Measurements from ENCODE around the gene ZNF862. TPM values are rescaled to one million over a fixed set of nuclear protein-coding genes. Genes with fewer than 3 reads are reported as not detected.

ZNF862 gene
- polyA plus RNA-seq, 1 of the 3 experiments (the other 2 are of a cell fraction): 17.3 TPM

DNA sequence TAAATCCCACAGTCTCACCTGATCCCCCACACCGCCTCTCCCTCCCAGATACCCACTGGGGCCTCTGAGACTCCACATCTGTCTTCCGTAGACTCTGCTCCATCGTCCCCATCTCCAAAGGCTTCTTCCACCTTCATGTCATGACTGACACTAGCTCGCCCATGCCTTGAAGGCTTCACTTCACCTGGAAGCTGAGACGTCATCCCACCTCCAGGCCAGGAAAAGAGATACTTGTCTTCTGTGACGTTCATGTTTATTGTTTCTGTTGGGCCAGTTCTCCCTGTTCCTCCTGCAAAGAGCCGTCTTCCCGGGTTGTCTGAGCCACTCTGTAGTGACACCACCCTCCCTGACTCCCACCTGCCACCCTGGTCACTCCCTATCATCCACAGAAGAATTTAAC, 3.6 kb upstream of the ZNF862 start (continued):
- TF ChIP-seq, protein P1, sequence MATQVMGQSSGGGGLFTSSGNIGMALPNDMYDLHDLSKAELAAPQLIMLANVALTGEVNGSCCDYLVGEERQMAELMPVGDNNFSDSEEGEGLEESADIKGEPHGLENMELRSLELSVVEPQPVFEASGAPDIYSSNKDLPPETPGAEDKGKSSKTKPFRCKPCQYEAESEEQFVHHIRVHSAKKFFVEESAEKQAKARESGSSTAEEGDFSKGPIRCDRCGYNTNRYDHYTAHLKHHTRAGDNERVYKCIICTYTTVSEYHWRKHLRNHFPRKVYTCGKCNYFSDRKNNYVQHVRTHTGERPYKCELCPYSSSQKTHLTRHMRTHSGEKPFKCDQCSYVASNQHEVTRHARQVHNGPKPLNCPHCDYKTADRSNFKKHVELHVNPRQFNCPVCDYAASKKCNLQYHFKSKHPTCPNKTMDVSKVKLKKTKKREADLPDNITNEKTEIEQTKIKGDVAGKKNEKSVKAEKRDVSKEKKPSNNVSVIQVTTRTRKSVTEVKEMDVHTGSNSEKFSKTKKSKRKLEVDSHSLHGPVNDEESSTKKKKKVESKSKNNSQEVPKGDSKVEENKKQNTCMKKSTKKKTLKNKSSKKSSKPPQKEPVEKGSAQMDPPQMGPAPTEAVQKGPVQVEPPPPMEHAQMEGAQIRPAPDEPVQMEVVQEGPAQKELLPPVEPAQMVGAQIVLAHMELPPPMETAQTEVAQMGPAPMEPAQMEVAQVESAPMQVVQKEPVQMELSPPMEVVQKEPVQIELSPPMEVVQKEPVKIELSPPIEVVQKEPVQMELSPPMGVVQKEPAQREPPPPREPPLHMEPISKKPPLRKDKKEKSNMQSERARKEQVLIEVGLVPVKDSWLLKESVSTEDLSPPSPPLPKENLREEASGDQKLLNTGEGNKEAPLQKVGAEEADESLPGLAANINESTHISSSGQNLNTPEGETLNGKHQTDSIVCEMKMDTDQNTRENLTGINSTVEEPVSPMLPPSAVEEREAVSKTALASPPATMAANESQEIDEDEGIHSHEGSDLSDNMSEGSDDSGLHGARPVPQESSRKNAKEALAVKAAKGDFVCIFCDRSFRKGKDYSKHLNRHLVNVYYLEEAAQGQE (IDR thresholded peaks at IDR 0.05; ENCODE audit: low read depth, low read length): no peak
- TF ChIP-seq MEF2A (IDR thresholded peaks at IDR 0.05; ENCODE audit: borderline replicate concordance, low read depth) (no peak), JUND (IDR thresholded peaks at IDR 0.05) (no peak), NFIC (IDR thresholded peaks at IDR 0.05; ENCODE audit: borderline replicate concordance) (no peak), RXRA (IDR thresholded peaks at IDR 0.05; ENCODE audit: borderline replicate concordance, low read depth) (no peak), MXI1 (IDR thresholded peaks at IDR 0.05; ENCODE audit: low read depth, low read length) (no peak), NRF1 (IDR thresholded peaks at IDR 0.05; ENCODE audit: low read depth, low read length) (no peak)
- TF ChIP-seq, protein P2, sequence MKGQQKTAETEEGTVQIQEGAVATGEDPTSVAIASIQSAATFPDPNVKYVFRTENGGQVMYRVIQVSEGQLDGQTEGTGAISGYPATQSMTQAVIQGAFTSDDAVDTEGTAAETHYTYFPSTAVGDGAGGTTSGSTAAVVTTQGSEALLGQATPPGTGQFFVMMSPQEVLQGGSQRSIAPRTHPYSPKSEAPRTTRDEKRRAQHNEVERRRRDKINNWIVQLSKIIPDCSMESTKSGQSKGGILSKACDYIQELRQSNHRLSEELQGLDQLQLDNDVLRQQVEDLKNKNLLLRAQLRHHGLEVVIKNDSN (IDR thresholded peaks at IDR 0.05; ENCODE audit: borderline replicate concordance, low read depth): no peak
- TF ChIP-seq, protein P3, sequence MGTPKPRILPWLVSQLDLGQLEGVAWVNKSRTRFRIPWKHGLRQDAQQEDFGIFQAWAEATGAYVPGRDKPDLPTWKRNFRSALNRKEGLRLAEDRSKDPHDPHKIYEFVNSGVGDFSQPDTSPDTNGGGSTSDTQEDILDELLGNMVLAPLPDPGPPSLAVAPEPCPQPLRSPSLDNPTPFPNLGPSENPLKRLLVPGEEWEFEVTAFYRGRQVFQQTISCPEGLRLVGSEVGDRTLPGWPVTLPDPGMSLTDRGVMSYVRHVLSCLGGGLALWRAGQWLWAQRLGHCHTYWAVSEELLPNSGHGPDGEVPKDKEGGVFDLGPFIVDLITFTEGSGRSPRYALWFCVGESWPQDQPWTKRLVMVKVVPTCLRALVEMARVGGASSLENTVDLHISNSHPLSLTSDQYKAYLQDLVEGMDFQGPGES (IDR thresholded peaks at IDR 0.05; ENCODE audit: low read depth, low read length): no peak

DNA sequence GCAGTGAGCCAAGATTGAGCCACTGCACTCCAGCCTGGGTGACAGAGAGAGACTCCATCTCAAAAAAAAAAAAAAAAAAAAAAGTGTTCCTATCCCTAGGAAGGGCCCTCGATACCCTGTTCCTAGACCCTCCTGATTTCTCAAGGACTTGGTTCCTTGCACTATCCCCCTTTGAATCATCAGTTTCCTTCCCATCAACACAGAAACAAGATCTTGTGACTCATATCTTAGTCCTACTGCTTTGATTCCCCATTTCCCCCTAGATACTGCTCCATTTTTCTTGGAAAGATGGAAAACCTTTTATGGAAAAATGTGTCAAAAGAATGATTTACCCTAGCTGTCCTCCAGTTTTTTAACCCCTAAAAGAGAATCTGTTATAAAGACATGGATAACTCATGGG, 1.7 kb upstream of the ZNF862 start:
- TF ChIP-seq EZH2phosphoT487 (IDR thresholded peaks at IDR 0.05; ENCODE audit: borderline replicate concordance, low read depth): no peak
- no peak for TF ChIP-seq TCF12 (IDR thresholded peaks at IDR 0.05)
- TF ChIP-seq, protein P2 (IDR thresholded peaks at IDR 0.05; ENCODE audit: borderline replicate concordance, low read depth): no peak
- no peak for TF ChIP-seq NRF1 (IDR thresholded peaks at IDR 0.05; ENCODE audit: low read depth, low read length)
- no peak for TF ChIP-seq SIN3A (IDR thresholded peaks at IDR 0.05; ENCODE audit: borderline replicate concordance, low read depth, low read length)
- TF ChIP-seq TAF1 (IDR thresholded peaks at IDR 0.05; ENCODE audit: borderline replicate concordance, low read depth, low read length): no peak
- no peak for TF ChIP-seq CHD2 (IDR thresholded peaks at IDR 0.05; ENCODE audit: low read length, partially characterized antibody)
- no peak for TF ChIP-seq RXRA (IDR thresholded peaks at IDR 0.05; ENCODE audit: borderline replicate concordance, low read depth)
- TF ChIP-seq FOSL2 (IDR thresholded peaks at IDR 0.05; ENCODE audit: borderline replicate concordance, low read depth): no peak
- no peak for TF ChIP-seq RFX5 (IDR thresholded peaks at IDR 0.05; ENCODE audit: low read length)
- TF ChIP-seq, protein P1 (IDR thresholded peaks at IDR 0.05; ENCODE audit: low read depth, low read length): no peak
- no peak for TF ChIP-seq MEF2A (IDR thresholded peaks at IDR 0.05; ENCODE audit: borderline replicate concordance, low read depth)
- no peak for TF ChIP-seq GABPA (IDR thresholded peaks at IDR 0.05; ENCODE audit: low read depth)
- TF ChIP-seq MXI1 (IDR thresholded peaks at IDR 0.05; ENCODE audit: low read depth, low read length): no peak
- no peak for TF ChIP-seq ELF1 (IDR thresholded peaks at IDR 0.05)
- TF ChIP-seq EP300 (IDR thresholded peaks at IDR 0.05; ENCODE audit: borderline replicate concordance in 1 of 2, low read depth in 1 of 2, low read length in 1 of 2): no peak
- Histone ChIP-seq H4K20me1 (ENCODE audit: insufficient read depth) (no peaks in the 10 kb centered on the region), H3K4me1 (ENCODE audit: control insufficient read depth in 1 of 2, insufficient read depth in 2 of 2, low read depth in 1 of 2, low read length in 1 of 2) (peaks cover 0 to 15% of the 10 kb centered on the region in 2 experiments; a peak in 2 of 4 replicates), H3K4me2 (no peak overlapping the region), H3K79me2 (ENCODE audit: insufficient read depth) (peaks cover 24% of the 10 kb centered on the region), H3K27ac (ENCODE audit: low read depth in 2 of 2, low read length in 1 of 2) (no peak overlapping the region), H2AFZ (ENCODE audit: low read depth) (no peak overlapping the region), H3K36me3 (replicated peaks in 1 of 2; ENCODE audit: control insufficient read depth in 1 of 2, insufficient read depth in 2 of 2, low read length in 1 of 2) (peaks cover 0 to 4% of the 10 kb centered on the region in 2 experiments), H3K9me2 (no peaks in the 10 kb centered on the region), H3F3A (replicated peaks; ENCODE audit: insufficient read depth) (peaks cover 3% of the 10 kb centered on the region), H3K4me3 (ENCODE audit: low read depth in 2 of 2, low read length in 1 of 2) (no peak overlapping the region), H3K9ac (no peak overlapping the region), H3K27me3 (ENCODE audit: insufficient read depth) (peaks cover 32% of the 10 kb centered on the region), H3K9me3 (no peaks in the 10 kb centered on the region)
- ChIA-PET CTCF (interaction anchor here (0.7 to 1.6 kb wide), 5 partner anchors 17 to 575 kb away, joined by 3 to 5 read pairs (median 3); no protein-coding TSS in a partner anchor), POLR2A (no interaction called here)
- DNase-seq: no peak
- 72% methylated on average over 1 of the region's 1 CpG for WGBS (ENCODE audit: low lambda C conversion rate)
